AG04449 (cell line): Measurements from ENCODE around the gene TARDBP.

Source experiments
- CTCF ChIA-PET: fragments of 350-600 bp; formaldehyde crosslinking; extraction: SDS; loops from one replicate; lab custom pipeline; 2021; ENCODE audit warnings: antibody characterized with exemption; lab: Yijun Ruan, JAX
- POLR2A ChIA-PET: fragments of 400-600, 350-600 bp; formaldehyde crosslinking; extraction: SDS; loops from one replicate; lab custom pipeline; 2020; ENCODE audit warnings: antibody characterized with exemption, inconsistent platforms; lab: Yijun Ruan, JAX
- DNase-seq: peaks from one replicate; pipeline ENCODE4 v3.0.0-alpha.2; 2010; ENCODE audit warnings: low read depth, low spot score
- H3K4me3 ChIP-seq: 2 replicates; pipeline ENCODE4 v1.5.1; 2011; ENCODE audit warnings: low read depth, mild to moderate bottlenecking, control low read depth, low read length
- TF ChIP-seq, protein P1 (sequence below): IDR thresholded peaks from one replicate; pipeline ENCODE4 v1.5.1; 2011; ENCODE audit warnings: mild to moderate bottlenecking, moderate library complexity, low read length, control low read depth, inconsistent platforms; ENCODE audit not compliant: insufficient read depth; ENCODE audit errors: missing control alignments

Gene TARDBP

DNA sequence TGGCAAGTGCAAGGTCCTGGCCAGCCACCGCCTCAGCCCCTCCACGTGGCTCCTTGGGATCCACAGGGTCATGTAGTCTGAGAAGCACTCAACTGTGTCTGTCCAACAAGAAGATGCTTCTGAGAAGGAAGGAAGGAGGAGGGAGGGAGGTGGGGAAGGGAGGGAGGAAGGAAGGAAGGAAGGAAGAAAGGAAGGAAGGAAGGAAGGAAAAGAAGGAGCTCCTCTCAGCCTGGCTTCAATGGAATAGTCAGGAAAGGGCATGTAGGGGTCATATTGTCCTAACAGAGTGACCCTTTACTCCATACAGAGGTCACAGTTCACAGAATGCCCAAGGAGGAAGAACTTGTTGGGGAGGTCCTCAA lies 42.5 kb upstream of the TARDBP start:
- POLR2A ChIA-PET: no interaction called here
- CTCF ChIA-PET: interaction anchor here (1.2 to 2.9 kb wide), 3 partner anchors 9 to 103 kb away, joined by 4 to 17 read pairs (median 4); no protein-coding TSS in a partner anchor
- no peak overlapping the region for H3K4me3 ChIP-seq
- TF ChIP-seq, protein P1, sequence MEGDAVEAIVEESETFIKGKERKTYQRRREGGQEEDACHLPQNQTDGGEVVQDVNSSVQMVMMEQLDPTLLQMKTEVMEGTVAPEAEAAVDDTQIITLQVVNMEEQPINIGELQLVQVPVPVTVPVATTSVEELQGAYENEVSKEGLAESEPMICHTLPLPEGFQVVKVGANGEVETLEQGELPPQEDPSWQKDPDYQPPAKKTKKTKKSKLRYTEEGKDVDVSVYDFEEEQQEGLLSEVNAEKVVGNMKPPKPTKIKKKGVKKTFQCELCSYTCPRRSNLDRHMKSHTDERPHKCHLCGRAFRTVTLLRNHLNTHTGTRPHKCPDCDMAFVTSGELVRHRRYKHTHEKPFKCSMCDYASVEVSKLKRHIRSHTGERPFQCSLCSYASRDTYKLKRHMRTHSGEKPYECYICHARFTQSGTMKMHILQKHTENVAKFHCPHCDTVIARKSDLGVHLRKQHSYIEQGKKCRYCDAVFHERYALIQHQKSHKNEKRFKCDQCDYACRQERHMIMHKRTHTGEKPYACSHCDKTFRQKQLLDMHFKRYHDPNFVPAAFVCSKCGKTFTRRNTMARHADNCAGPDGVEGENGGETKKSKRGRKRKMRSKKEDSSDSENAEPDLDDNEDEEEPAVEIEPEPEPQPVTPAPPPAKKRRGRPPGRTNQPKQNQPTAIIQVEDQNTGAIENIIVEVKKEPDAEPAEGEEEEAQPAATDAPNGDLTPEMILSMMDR: no peak
- DNase-seq: no peak

DNA sequence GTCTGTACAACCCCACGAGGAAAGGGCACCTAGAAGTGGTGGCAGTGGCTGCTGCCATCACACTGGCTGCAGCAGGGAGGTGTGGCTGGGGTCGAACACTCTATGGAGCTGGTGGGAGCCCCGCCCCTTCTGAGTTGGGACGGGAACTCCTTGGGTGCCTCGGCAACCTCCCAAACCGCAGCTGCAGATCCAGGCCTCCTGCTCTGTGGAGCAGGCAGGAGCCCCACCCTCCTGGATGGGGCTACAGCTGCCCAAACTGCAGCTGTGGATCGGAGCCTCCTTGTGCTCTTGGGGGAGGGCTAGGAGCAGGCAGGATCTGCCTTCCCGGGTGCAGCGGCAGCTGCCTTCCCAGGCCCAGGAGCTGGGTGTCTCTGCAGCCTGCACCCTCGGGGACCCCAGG lies 38.9 kb upstream of the TARDBP start:
- POLR2A ChIA-PET: no interaction called here

DNA sequence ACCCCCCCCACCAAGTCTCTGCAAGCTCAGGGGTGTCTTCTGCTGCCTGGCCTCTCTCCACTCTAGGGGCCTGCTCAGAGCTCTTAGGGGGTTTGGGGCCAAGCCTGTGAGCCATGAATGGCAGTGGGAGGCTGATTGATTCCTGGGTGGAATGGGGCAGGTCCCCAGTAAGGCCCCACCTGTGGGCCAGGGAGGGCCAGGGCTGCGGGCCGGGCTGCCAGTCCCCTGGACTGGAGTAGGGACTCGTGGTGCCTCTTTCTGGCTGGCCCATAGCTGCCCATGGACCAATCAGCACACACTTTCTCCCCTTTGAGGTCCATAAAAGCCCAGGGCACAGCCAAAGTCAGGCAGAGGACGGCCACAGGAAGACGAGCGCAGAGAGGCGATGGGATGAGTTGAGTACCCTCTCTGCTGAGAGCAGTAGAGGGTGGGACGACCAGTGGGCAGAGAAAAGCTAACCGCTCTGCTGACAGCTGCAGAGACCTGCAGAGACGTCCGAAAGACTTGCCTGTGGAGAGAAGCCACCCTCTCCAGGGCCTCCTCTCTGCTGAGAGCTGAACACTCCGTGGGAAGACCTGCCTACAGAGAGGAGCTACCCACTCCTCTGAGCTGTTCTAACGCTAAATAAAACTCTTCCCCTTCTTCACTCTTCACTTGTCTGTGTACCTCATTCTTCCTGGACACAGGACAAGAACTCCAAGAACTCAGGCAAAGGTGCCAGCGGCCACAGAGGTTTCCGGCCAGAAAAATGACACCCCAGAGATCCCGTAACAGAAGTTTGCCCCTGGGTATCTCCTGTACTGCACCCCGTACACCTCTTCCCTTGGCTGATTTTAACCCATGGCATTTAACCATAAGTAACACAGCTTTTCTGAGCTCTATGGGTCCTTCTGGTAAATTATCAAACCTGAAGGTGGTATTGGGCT lies 38.2 kb upstream of the TARDBP start:
- POLR2A ChIA-PET: no interaction called here
- H3K4me3 ChIP-seq: no peak overlapping the region
- DNase-seq: no peak
- TF ChIP-seq, protein P1: no peak
- CTCF ChIA-PET: interaction anchor here (0.9 to 4.8 kb wide), 3 partner anchors 11 to 479 kb away, joined by 5 to 16 read pairs (median 6); no protein-coding TSS in a partner anchor

More for the DNA sequence above, 38.9 kb upstream of the TARDBP start:
- H3K4me3 ChIP-seq: no peak overlapping the region
- CTCF ChIA-PET: interaction anchor here (0.9 to 4.8 kb wide), 3 partner anchors 10 to 479 kb away, joined by 5 to 16 read pairs (median 6); no protein-coding TSS in a partner anchor
- DNase-seq: no peak
- TF ChIP-seq, protein P1: no peak

DNA sequence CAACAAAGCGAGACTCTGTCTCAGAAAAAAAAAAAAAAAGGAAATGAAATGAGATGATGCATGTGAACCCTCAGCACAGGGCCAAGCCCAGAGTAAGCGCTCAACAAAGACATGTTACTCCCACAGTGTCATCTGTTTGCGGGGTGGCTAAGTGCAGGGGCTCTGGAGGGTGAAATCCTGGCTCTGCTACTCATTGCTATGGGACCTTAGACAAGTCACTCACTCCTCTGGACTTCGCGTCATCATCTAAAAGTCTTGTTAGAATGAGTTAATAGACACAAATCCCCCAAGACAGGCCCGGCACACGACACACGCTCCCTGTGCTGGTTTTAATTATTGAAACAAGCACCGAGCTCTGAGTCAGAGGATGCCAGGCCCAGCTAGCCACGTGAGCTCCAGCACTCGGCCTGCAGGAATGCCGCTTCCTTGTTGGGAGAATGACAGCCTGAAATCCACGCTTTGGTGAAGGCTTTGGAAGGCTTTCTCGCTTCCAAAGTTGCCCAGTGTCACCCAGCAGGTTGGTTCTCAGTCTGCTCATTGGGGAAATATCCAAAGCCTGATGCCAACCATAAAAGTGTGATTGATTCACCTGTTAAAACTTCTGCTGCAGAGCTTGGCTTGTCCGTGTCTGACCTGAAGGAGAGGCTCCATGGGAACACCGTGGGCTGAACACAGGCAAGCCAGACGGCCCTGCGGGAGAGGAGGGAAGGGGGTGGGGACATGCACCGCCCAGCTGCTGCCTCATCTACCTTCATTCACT lies 36.7 kb upstream of the TARDBP start:
- ChIA-PET POLR2A (no interaction called here), CTCF (interaction anchor here (0.6 to 4.8 kb wide), 6 partner anchors 16 to 481 kb away, joined by 3 to 16 read pairs (median 4); no protein-coding TSS in a partner anchor)
- DNase-seq: peak; percentile 73
- H3K4me3 ChIP-seq: peak overlapping the region; percentile 3; the same call in 1 of the 2 replicates
- TF ChIP-seq, protein P1: no peak

DNA sequence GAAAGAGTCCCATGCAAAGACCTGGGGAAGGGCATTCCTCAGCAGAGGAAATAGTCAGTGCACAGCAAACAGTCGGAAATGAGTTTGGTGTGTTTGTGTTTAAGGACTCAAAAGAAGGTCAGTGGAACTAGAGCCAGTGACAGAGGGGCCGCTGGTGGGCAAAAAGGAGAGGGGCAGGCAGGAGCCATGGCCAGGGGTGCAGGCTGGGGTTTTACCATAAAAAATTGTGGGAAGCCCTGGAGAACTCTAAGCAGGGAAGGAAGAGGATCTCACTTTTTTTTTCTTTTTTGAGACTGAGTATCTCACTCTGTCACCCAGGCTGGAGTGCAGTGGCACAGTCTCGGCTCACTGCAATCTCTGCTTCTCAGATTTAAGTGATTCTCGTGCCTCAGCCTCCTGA lies 33.7 kb upstream of the TARDBP start:
- no peak overlapping the region for H3K4me3 ChIP-seq
- ChIA-PET CTCF (interaction anchor here (1.0 to 1.4 kb wide), 2 partner anchors 59 to 485 kb away, joined by 3 read pairs; no protein-coding TSS in a partner anchor), POLR2A (no interaction called here)
- TF ChIP-seq, protein P1: no peak
- no peak for DNase-seq
